ENCODE data around the gene TNFSF8.

The TNFSF8 gene

GRCh38 chr9:114925039-114925438 lies 5.4 kb downstream of the TNFSF8 start:
- no peak for TF ChIP-seq EP300 (IDR thresholded peaks at IDR 0.05; ENCODE audit: borderline replicate concordance)
- no peak for TF ChIP-seq TAF1 (IDR thresholded peaks at IDR 0.05; ENCODE audit: low read depth)
- TF ChIP-seq ZBTB7A (IDR thresholded peaks at IDR 0.05; ENCODE audit: low read depth) = no peak
- TF ChIP-seq RAD21 (IDR thresholded peaks at IDR 0.05; ENCODE audit: low read depth) = no peak
- TF ChIP-seq CREB1 (IDR thresholded peaks at IDR 0.05; ENCODE audit: low read depth) = no peak

- TF ChIP-seq REST (IDR thresholded peaks at IDR 0.05; ENCODE audit: low read depth) = no peak
- TF ChIP-seq CREB1 (IDR thresholded peaks at IDR 0.05; ENCODE audit: low read depth) = no peak
- no peak for TF ChIP-seq EGR1 (IDR thresholded peaks at IDR 0.05)
- TF ChIP-seq TCF12 (IDR thresholded peaks at IDR 0.05; ENCODE audit: low read depth) = no peak
- TF ChIP-seq CEBPB (IDR thresholded peaks at IDR 0.05) = no peak
- no peak for TF ChIP-seq YY1 (IDR thresholded peaks at IDR 0.05; ENCODE audit: low read depth)
- no peak for TF ChIP-seq TAF1 (IDR thresholded peaks at IDR 0.05; ENCODE audit: low read depth)
- TF ChIP-seq TEAD4 (IDR thresholded peaks at IDR 0.05) = no peak
- no peak for TF ChIP-seq USF1 (IDR thresholded peaks at IDR 0.05)
- no peak for TF ChIP-seq EP300 (IDR thresholded peaks at IDR 0.05; ENCODE audit: borderline replicate concordance)
- TF ChIP-seq RAD21 (IDR thresholded peaks at IDR 0.05; ENCODE audit: low read depth) = no peak
- TF ChIP-seq MAX (IDR thresholded peaks at IDR 0.05) = no peak
- no peak for TF ChIP-seq NFIC (IDR thresholded peaks at IDR 0.05)
- TF ChIP-seq FOXM1 (IDR thresholded peaks at IDR 0.05; ENCODE audit: borderline replicate concordance, low read depth) = no peak
- TF ChIP-seq ZBTB7A (IDR thresholded peaks at IDR 0.05; ENCODE audit: low read depth) = no peak
These were observed 6.1 kb downstream of the TNFSF8 start for GRCh38 chr9:114924327-114924726.

- TF ChIP-seq CREB1 (IDR thresholded peaks at IDR 0.05; ENCODE audit: low read depth) (no peak), USF1 (IDR thresholded peaks at IDR 0.05) (no peak), TCF12 (IDR thresholded peaks at IDR 0.05; ENCODE audit: low read depth) (no peak), EGR1 (IDR thresholded peaks at IDR 0.05) (no peak)
These were observed 6.5 kb downstream of the TNFSF8 start for GRCh38 chr9:114923918-114924317.

GRCh38 chr9:114921171-114921570 lies 9.2 kb downstream of the TNFSF8 start:
- TF ChIP-seq TEAD4 (IDR thresholded peaks at IDR 0.05) (no peak), ZBTB7A (IDR thresholded peaks at IDR 0.05; ENCODE audit: low read depth) (no peak), NFIC (IDR thresholded peaks at IDR 0.05) (no peak)

- no peak for TF ChIP-seq YY1 (IDR thresholded peaks at IDR 0.05; ENCODE audit: low read depth)
These were observed 10.8 kb downstream of the TNFSF8 start for GRCh38 chr9:114919611-114920010.

GRCh38 chr9:114916481-114916880 lies 13.9 kb downstream of the TNFSF8 start:
- no peak for TF ChIP-seq TCF12 (IDR thresholded peaks at IDR 0.05; ENCODE audit: low read depth)
- no peak for TF ChIP-seq NFIC (IDR thresholded peaks at IDR 0.05)
- no peak for TF ChIP-seq EGR1 (IDR thresholded peaks at IDR 0.05)
- no peak for TF ChIP-seq EP300 (IDR thresholded peaks at IDR 0.05; ENCODE audit: borderline replicate concordance)
- no peak for TF ChIP-seq CREB1 (IDR thresholded peaks at IDR 0.05; ENCODE audit: low read depth)
- no peak for TF ChIP-seq TEAD4 (IDR thresholded peaks at IDR 0.05)
- no peak for TF ChIP-seq YY1 (IDR thresholded peaks at IDR 0.05; ENCODE audit: low read depth)
- TF ChIP-seq ZBTB7A (IDR thresholded peaks at IDR 0.05; ENCODE audit: low read depth) = no peak
- TF ChIP-seq FOXM1 (IDR thresholded peaks at IDR 0.05; ENCODE audit: borderline replicate concordance, low read depth) = no peak
- no peak for TF ChIP-seq USF1 (IDR thresholded peaks at IDR 0.05)
- no peak for TF ChIP-seq RAD21 (IDR thresholded peaks at IDR 0.05; ENCODE audit: low read depth)
- TF ChIP-seq TAF1 (IDR thresholded peaks at IDR 0.05; ENCODE audit: low read depth) = no peak
- TF ChIP-seq CEBPB (IDR thresholded peaks at IDR 0.05) = no peak
- no peak for TF ChIP-seq MAX (IDR thresholded peaks at IDR 0.05)

- TF ChIP-seq USF1 (IDR thresholded peaks at IDR 0.05) (no peak), TAF1 (IDR thresholded peaks at IDR 0.05; ENCODE audit: low read depth) (no peak), YY1 (IDR thresholded peaks at IDR 0.05; ENCODE audit: low read depth) (no peak), CREB1 (IDR thresholded peaks at IDR 0.05; ENCODE audit: low read depth) (no peak), REST (IDR thresholded peaks at IDR 0.05; ENCODE audit: low read depth) (no peak), MAX (IDR thresholded peaks at IDR 0.05) (no peak), EGR1 (IDR thresholded peaks at IDR 0.05) (no peak), EP300 (IDR thresholded peaks at IDR 0.05; ENCODE audit: borderline replicate concordance) (no peak), TEAD4 (IDR thresholded peaks at IDR 0.05) (no peak), FOXM1 (IDR thresholded peaks at IDR 0.05; ENCODE audit: borderline replicate concordance, low read depth) (no peak), ZBTB7A (IDR thresholded peaks at IDR 0.05; ENCODE audit: low read depth) (no peak), RAD21 (IDR thresholded peaks at IDR 0.05; ENCODE audit: low read depth) (no peak)
These were observed 16.3 kb downstream of the TNFSF8 start for GRCh38 chr9:114914139-114914538.

Data from Ishikawa (cell line).